GM20431 (cell line): ENCODE measurements around the gene NHSL2.

ENCODE experiments used
- in situ Hi-C: fragments of 300-500 bp; cut with MseI, MboI; formaldehyde crosslinking; loops from one replicate; pipeline ENCODE4 v1.15.0; 2020; ENCODE audit warnings: low sequenced_read_pairs; ENCODE audit not compliant: unreplicated experiment

NHSL2 gene

GRCh38 chrX:72031634-72032033 lies 121.0 kb downstream of the NHSL2 start:
- in situ Hi-C loops: no loop called here

GRCh38 chrX:72037601-72038000 lies 127.0 kb downstream of the NHSL2 start:
- in situ Hi-C loops: no loop called here

DNA sequence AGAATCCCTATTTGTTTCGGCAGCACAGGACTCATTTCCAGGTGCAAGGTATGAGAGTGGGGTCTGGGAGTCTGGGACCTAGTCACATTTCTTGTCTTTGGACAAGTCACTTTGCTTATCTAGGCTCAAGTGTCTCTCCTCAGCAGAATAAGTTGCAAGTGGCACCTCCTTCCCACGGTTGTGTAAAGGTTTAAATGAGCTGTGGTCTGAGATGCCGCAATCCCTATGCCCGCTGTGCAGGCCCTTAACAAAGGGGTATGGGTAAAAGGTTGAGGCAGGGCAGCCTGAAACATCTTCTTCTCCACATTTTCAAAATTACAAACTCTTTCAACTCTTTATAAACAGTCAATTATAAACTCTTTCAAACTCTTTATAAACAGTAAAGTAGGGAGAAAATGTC lies 127.4 kb downstream of the NHSL2 start:
- in situ Hi-C loops: no loop called here

DNA sequence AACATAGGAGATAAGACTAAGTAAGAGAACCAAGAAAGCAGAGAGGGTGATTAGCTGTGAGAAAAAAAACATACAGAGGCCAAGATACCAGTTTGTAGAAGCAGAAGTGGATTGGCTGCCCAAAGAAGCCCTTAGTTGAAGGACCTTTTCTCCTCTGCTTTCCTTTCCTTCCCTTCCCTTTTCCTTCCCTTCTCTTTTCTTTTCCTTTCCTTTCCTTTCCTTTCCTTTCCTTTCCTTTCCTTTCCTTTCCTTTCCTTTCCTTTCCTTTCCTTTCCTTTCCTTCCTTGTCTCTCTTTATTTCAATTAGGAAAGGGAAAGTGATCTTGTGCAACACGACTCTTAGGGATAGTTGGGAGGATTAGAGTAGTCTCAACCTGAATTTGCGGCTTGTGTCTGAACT lies 128.2 kb downstream of the NHSL2 start:
- in situ Hi-C loops: no loop called here

DNA sequence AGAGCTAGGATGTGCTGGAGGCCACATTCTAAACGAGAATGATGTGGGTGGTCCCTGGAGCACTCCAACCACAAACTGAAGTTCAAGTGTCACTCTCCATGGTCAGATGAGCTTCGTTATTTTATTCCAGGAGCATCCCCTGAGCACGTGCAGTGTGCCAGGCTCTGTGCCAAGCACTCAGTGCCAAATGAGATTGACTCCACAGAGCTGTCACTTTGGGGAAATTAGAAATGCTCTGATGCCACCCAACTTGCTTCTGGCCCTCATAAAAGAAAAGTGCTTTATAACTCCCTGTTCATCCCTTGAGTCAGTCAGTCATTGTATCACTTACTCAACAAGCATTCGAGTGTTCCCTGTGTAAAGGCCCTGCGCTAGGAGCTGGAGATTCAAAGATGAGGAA lies 129.9 kb downstream of the NHSL2 start:
- in situ Hi-C loops: no loop called here

- in situ Hi-C loops: no loop called here
Observed at GRCh38 chrX:72041176-72041575, 130.5 kb downstream of the NHSL2 start.

DNA sequence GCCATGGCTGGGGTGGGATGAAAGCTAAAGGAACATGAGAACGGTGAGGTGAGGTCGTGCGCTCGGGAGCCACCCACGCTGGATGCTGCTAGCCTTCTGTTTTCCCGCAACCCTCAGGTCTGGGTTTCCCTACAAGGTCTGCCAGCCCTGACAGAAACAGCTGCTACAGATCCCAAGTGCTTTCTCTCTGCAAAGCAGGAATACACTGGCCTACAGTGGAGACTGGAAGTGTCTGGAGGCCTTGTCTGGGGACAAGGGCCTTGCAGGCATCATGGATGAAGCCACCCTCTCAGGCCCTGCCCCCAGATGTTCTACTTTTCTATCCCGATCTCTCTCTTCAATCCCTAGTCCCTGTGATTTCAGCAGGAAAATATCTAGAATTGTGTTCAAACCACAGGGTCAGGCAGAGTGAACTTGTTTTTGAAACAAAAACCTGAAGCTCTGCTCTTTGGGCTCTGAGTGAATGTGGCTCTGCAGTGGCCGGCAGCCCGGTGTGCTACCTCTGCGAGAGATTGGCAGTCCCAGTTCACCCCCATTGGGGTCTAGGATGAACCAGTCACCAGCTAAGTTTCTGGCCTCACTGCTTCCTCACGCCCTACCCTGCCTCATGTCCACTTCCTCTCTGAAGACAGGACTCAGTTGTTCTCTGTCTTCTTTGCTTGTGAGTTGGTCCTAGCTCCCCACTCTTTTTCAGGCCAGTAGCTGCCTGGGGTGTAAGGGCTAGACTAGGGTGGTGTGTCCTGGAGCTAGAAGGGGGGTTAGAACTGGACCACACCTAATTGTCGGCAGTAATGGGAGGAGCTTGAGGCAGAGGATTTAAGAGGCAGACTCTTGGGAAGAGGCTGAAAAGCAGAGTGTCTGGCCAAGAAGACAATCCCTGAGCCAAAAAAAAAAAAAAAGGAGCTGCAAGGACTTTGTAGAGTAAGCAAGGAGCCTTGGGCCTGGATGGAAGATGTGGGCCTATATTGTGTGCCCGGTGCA lies 131.5 kb downstream of the NHSL2 start:
- in situ Hi-C loops: no loop called here

- in situ Hi-C loops: no loop called here
Observed at GRCh38 chrX:72042852-72043248, 132.2 kb downstream of the NHSL2 start.

DNA sequence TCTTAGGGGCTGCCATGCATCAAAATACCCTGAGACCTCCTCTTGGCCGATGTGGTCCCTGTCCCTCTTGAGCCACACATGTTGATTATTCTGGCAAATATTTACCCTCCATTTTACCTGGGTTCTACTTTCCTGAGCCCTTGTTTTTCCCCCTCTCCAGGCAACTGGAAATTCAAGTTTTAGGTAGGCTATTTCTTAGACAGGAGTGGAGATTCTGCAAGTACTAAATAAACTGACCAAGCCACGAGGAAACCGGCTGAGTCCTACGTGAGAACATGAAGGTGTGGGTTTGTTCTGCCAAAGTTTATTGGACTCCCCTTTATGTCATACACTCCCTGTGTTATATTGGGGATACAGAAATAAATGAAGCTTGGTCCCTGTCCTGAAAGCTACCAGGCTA lies 133.0 kb downstream of the NHSL2 start:
- in situ Hi-C loops: no loop called here

- in situ Hi-C loops: no loop called here
Observed at GRCh38 chrX:72045141-72045540, 134.5 kb downstream of the NHSL2 start.

DNA sequence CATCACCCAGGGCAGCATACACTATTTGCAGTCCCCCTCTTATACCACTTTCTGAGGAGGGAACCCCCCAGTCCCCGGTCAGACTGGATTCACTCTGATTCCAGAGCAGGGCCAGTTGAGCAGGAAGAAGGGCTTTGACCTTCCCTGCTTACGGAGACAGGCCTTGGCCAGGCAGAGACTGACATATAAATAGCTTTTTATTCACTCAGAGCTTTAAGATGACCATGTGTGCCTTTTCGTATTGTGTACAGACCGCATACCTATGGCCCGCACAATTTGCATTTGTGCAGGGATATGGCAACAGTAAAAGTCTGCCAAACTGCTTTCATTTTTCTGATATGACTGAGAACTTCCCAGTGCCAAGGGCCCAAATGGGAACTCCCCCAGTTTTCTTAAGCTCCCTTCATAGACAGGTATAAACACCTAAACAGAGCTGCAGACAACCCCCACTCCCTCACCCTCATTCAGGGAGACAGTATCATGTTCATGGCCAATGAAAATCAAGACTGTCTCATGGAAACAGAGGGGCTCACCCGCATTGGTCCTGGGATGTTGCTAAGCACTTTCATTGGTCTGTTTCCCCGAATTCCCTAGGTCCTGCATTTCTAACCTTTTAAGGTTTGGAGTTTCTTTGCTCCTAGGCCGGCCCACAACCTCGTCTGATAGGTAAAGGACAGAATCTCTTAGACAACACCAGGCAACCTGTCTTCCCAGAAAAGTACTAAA lies 135.1 kb downstream of the NHSL2 start:
- in situ Hi-C loops: no loop called here

DNA sequence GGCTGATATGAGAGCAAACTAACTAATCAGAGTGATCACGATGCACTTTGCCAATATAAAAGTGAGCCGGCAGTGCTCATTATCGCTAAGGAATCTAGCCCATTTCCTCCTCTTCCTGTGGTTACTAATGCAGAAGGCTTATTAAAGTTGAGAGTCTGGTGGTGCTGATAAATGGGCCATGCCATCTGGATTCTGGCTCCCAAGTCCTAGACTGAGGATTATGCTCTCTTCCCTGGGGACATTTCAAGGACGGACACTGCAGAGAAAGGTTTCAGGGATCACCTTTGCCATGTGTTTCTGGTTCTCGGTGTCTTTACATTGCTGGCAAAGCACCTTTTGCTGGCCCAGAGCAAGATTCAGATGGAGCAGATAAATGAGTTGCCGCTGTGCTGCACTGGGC lies 135.8 kb downstream of the NHSL2 start:
- in situ Hi-C loops: no loop called here

DNA sequence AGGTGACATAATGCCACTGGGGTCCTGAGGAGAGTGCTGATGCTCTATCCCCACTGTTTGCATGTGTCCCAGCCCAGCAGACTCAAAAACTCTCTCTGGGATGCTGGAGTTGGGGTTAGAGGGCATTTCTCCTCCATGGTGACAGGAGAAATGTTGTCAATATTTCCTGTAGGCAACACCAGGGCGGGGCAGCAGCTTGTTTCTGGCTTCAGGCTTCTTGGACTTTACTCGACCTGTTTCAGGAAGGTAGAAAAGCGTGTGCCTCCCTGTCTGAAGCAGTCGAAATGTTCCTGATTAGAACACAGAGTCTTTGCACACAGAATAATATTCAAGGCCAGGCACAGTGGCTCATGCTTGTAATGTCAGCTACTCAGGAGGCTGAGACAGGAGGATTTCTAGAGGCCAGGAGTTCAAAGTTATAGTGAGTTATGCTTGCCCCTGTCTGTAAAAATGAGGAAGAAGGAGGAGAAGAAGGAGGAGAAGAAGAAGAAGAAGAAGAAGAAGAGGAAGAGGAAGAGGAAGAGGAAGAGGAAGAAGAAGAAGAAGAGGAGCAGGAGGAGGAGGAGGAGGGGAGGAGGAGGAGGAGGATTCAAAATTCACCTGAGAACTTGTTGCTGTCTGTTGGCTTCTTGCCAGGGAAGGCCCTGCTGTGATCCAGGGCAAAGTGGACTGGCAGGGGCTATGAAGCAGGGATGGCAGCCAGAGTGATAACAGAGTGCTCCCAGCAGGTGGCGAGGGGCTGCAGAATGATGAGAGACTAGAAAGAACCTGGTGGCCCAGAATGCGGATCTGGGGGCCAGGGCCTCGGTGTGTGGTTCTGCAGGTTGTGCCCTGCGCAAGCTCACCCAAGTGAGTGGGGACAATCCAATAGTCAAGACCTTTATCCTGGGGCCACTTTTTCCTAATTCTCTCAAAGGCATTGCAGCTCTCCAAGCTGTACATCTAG lies 138.1 kb downstream of the NHSL2 start:
- in situ Hi-C loops: no loop called here

- in situ Hi-C loops: no loop called here
Observed at GRCh38 chrX:72050011-72050410, 139.4 kb downstream of the NHSL2 start.

DNA sequence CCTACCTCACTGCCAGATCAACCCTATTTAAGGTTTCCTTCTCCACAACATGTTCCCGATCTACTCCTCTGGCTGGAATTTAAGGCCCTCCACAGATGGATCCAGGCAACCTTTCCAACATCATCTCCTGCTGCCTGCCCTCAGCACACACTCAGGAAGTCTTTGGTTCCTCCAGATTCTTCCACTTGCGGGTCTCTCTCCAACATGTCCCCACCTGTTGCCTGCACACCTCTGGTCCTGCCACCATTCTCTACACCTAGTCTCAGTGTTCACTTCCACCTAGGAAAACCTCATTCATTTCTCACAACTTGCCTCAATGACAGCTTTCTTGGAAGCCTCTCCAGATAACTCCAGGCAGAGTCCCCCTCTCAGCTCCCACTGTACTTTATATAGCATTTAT lies 140.9 kb downstream of the NHSL2 start:
- in situ Hi-C loops: no loop called here

DNA sequence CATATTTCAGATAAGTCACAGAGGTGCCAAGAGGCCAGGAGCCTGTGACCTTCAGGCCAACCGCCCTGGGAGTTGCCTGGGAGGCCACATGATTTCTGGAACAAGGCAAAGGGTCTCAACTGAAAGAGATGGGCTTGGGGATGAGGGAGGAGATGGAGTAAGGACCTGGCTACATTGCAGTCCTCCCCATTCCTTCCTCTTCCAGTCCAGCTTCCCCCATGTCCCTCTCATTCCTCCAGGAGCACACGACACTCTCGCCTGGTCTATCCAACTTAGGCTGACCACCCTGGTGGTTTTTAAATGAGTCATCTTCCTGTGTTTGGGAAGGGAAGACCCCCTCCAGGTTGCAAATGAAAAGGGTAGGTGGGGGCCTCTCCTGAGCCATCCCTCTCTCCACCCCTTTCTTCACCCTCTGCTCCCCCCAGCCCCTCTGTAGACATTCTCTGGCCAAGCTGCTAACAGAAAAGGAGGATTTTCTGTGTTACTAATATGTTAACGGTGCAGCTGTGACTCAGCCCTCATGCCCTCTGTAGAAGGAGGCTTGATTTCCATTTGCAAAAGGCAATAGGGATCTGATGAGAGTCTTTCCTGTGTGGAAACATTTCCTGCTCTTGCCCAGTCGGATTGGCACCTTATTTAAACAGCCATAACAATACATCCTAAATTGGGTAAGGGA lies 141.9 kb downstream of the NHSL2 start:
- in situ Hi-C loops: no loop called here

DNA sequence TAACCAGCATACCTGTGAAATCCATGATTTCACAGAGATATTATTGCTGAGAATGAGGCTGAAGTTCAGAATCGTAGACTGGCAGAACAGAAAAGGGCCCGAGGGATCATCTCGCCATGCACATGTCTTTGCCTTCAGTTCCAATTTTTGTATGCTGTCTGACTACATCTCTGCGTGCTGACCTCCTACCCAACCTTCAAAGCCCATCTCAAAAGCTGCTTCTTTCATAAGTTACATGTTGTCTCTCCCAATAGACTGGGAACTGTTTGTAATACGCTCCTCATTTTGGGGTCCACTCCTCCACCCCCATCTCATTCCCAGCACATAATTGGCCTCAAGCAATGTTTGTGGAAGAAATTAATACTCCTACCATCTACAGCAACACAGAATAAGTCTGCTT lies 142.9 kb downstream of the NHSL2 start:
- in situ Hi-C loops: no loop called here

DNA sequence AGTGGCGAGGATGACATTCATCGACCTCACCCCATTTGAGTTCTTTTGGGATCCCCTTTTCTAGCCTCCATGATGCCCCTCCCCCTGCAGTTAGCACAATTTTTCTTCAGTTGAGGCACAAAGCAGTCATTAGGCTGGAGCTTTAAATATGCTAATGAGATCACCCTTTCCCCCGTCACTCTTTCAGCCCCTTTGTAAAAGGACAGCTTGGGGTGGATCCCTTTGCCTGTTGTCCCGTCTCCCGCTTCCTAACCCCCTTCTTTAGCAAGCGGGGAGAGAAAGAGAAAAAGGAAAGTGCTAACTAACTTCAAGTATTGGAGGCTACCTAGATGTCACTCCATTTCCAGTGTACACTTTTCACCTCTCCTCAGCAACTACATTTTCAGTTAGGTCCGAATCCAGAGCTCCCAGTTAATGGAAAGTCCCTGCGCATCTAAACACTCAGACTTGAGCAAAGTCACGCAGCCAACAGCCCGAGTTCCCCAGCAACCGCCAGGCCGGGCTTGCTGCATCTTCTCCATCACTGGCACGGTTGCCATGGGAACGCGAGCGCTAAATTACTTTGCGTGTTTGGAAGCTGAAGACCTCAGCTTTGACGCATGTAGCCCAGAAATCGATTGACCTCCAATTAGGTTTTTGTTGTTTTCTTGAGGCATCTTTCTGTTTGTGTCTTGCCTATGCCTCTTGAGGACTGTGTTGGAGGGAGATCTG lies 144.3 kb downstream of the NHSL2 start:
- in situ Hi-C loops: no loop called here

- in situ Hi-C loops: no loop called here
Observed at GRCh38 chrX:72057331-72057730, 146.7 kb downstream of the NHSL2 start.
